K562 (cell line): ENCODE results near the gene GRK3. TPM values are rescaled to one million over a fixed set of nuclear protein-coding genes. Genes with fewer than 3 reads are reported as not detected.

Source experiments
- EP300 ChIP-seq: IDR thresholded peaks from 2 replicates; pipeline ENCODE4 v1.6.1; 2012; ENCODE audit warnings: low read length, improper control_type of control experiment
- ETS2 ChIP-seq: IDR thresholded peaks from 2 replicates; pipeline ENCODE4 v1.6.1; 2016; ENCODE audit warnings: borderline replicate concordance, missing genetic modification characterization, mild to moderate bottlenecking, moderate library complexity, missing compliant biosample characterization; ENCODE audit not compliant: poor library complexity, severe bottlenecking
- FOS ChIP-seq: IDR thresholded peaks from 3 replicates; pipeline ENCODE4 v1.6.1; 2011; ENCODE audit not compliant: insufficient read length; ENCODE audit errors: extremely low read depth
- FOXK1 ChIP-seq: sonication (generic); formaldehyde crosslinking; IDR thresholded peaks from 2 replicates; pipeline ENCODE4 v1.8.0; 2022; ENCODE audit warnings: missing genetic modification reagents, mild to moderate bottlenecking, borderline replicate concordance
- POU5F1 ChIP-seq: fragments of 150-350 bp; IDR thresholded peaks from 2 replicates; pipeline ENCODE4 v1.6.1; 2014; ENCODE audit warnings: borderline replicate concordance, low read length, low read depth, mild to moderate bottlenecking; ENCODE audit not compliant: partially characterized antibody
- SMARCC2 ChIP-seq: fragments of 450-650 bp; IDR thresholded peaks from 2 replicates; pipeline ENCODE4 v1.6.1; 2017; ENCODE audit warnings: antibody characterized with exemption, moderate library complexity, mild to moderate bottlenecking, low read depth
- TEAD1 ChIP-seq, 2 experiments: fragments of 450-650 bp in 1 of 2; sonication (generic) in 1 of 2; formaldehyde crosslinking; IDR thresholded peaks; 2 replicates each; pipeline versions ENCODE4 v1.4.0 to v1.8.0; 2020 to 2022; ENCODE audit warnings: mild to moderate bottlenecking in 2 of 2, missing genetic modification reagents in 1 of 2
- ZBTB1 ChIP-seq: sonication (generic); formaldehyde crosslinking; IDR thresholded peaks from 2 replicates; pipeline ENCODE4 v1.8.1; 2023; ENCODE audit warnings: missing genetic modification reagents, low read depth, mild to moderate bottlenecking, borderline replicate concordance
- ZZZ3 ChIP-seq: fragments of 450-650 bp; IDR thresholded peaks from 2 replicates; pipeline ENCODE4 v1.6.1; 2016; ENCODE audit warnings: antibody characterized with exemption, mild to moderate bottlenecking, moderate library complexity
- polyA plus RNA-seq, 8 experiments: library from polyadenylated mRNA; depleted of rRNA in 4 of 8; stranded (reverse) in 5 of 8; unstranded in 3 of 8; fragments of >200 nt; fragmentation: Nextera tagmentation in 2 of 8; fragmentation: Illumina TruSeq in 1 of 8; extraction: Ambion mirVana in 2 of 8; extraction: Trizol in 1 of 8; gene quantifications; 2 replicates each; pipeline versions ENCODE4 v1.2.1 to v1.2.3, GENCODE V29; 2011 to 2014; ENCODE audit warnings: inconsistent platforms in 1 of 8, missing spikeins in 1 of 8
- total RNA-seq, 7 experiments: library from RNA; depleted of rRNA in 6 of 7; stranded (reverse); fragments of >200 nt in 6 of 7; fragmentation: Illumina TruSeq in 2 of 7; extraction: Trizol in 2 of 7; gene quantifications; 2 replicates each; pipeline versions ENCODE4 v1.2.1 to v1.2.3, GENCODE V29; 2011 to 2021; ENCODE audit warnings: low replicate concordance in 1 of 7
- TF ChIP-seq, protein P1 (sequence below): fragments of 200-800 bp; sonication (Bioruptor generic); IDR thresholded peaks from 2 replicates; pipeline ENCODE4 v1.6.1; 2016; ENCODE audit warnings: missing genetic modification characterization, missing compliant biosample characterization
- TF ChIP-seq, protein P2 (sequence below): fragments of 250-450 bp; sonication (Bioruptor Pico); IDR thresholded peaks from 2 replicates; pipeline ENCODE4 v1.5.0; 2020; ENCODE audit warnings: mild to moderate bottlenecking
- TF ChIP-seq, protein P3 (sequence below): sonication (generic); formaldehyde crosslinking; IDR thresholded peaks from 2 replicates; pipeline ENCODE4 v1.8.0; 2022; ENCODE audit warnings: mild to moderate bottlenecking, missing genetic modification reagents
- TF ChIP-seq, protein P4 (sequence below), 2 experiments: fragments of 450-650 bp; IDR thresholded peaks; 2 replicates each; pipeline ENCODE4 v1.6.1; 2018; ENCODE audit warnings: mild to moderate bottlenecking in 2 of 2, low read depth in 1 of 2; ENCODE audit not compliant: partially characterized antibody in 2 of 2

GRK3 gene
- total and polyA plus RNA-seq, 9 of the 15 experiments (the other 6 are each of a cell fraction or from before 2014, with no cell fraction given), result 1.4 to 7.6 (median 3.6) TPM

DNA sequence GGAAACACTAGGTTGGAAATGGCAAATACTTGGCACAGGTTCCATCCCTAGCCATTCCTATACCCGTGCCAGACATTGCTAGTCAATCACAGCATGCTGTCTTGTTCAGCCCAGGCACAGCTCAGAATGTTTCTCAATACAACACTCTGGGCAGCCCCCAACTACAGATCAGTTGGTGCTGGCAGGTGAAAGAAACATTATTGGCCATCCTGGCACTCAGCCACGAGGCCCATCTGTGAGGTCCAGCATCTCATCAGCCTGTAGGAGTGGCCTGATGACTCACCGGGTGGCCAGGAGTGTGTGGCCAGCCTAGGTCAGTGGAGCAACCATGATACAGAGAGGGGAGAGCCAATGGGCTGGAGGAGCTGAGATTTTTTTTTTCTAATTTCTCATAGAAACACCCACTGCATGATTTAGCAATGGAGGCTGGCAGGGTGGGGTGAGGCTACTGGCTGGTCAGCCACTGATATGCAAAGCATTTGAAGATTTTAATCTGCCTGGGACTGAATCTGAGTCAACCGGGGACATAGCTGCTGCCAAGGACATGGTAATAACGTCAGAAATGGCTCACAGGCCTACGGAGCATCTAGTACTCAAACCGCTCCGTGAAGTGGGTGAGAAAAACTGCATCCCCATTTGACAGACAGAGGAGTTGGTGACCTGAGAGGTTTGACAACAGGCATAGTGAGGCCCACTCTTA lies 182.9 kb downstream of the GRK3 start (continued):
- TF ChIP-seq, protein P1, sequence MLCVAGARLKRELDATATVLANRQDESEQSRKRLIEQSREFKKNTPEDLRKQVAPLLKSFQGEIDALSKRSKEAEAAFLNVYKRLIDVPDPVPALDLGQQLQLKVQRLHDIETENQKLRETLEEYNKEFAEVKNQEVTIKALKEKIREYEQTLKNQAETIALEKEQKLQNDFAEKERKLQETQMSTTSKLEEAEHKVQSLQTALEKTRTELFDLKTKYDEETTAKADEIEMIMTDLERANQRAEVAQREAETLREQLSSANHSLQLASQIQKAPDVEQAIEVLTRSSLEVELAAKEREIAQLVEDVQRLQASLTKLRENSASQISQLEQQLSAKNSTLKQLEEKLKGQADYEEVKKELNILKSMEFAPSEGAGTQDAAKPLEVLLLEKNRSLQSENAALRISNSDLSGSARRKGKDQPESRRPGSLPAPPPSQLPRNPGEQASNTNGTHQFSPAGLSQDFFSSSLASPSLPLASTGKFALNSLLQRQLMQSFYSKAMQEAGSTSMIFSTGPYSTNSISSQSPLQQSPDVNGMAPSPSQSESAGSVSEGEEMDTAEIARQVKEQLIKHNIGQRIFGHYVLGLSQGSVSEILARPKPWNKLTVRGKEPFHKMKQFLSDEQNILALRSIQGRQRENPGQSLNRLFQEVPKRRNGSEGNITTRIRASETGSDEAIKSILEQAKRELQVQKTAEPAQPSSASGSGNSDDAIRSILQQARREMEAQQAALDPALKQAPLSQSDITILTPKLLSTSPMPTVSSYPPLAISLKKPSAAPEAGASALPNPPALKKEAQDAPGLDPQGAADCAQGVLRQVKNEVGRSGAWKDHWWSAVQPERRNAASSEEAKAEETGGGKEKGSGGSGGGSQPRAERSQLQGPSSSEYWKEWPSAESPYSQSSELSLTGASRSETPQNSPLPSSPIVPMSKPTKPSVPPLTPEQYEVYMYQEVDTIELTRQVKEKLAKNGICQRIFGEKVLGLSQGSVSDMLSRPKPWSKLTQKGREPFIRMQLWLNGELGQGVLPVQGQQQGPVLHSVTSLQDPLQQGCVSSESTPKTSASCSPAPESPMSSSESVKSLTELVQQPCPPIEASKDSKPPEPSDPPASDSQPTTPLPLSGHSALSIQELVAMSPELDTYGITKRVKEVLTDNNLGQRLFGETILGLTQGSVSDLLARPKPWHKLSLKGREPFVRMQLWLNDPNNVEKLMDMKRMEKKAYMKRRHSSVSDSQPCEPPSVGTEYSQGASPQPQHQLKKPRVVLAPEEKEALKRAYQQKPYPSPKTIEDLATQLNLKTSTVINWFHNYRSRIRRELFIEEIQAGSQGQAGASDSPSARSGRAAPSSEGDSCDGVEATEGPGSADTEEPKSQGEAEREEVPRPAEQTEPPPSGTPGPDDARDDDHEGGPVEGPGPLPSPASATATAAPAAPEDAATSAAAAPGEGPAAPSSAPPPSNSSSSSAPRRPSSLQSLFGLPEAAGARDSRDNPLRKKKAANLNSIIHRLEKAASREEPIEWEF (CRISPR knock-in tag), result no peak
- TF ChIP-seq EP300, result no peak
- no peak for TF ChIP-seq ETS2 (tag)
- TF ChIP-seq ZBTB1 (CRISPR knock-in tag), result no peak
- no peak for TF ChIP-seq FOXK1
- no peak for TF ChIP-seq POU5F1
- 0 out of 2 replicates have a peak, but pooled peaks have one; percentile 18 for TF ChIP-seq SMARCC2
- TF ChIP-seq, protein P2, sequence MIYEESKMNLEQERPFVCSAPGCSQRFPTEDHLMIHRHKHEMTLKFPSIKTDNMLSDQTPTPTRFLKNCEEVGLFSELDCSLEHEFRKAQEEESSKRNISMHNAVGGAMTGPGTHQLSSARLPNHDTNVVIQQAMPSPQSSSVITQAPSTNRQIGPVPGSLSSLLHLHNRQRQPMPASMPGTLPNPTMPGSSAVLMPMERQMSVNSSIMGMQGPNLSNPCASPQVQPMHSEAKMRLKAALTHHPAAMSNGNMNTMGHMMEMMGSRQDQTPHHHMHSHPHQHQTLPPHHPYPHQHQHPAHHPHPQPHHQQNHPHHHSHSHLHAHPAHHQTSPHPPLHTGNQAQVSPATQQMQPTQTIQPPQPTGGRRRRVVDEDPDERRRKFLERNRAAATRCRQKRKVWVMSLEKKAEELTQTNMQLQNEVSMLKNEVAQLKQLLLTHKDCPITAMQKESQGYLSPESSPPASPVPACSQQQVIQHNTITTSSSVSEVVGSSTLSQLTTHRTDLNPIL, result no peak
- TF ChIP-seq, protein P3, sequence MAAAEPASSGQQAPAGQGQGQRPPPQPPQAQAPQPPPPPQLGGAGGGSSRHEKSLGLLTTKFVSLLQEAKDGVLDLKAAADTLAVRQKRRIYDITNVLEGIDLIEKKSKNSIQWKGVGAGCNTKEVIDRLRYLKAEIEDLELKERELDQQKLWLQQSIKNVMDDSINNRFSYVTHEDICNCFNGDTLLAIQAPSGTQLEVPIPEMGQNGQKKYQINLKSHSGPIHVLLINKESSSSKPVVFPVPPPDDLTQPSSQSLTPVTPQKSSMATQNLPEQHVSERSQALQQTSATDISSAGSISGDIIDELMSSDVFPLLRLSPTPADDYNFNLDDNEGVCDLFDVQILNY (CRISPR knock-in tag), result no peak
- TF ChIP-seq FOS, result no peak
- no peak for TF ChIP-seq TEAD1 (CRISPR knock-in tag; IDR thresholded peaks at IDR 0.05)
- TF ChIP-seq ZZZ3, result no peak
- TF ChIP-seq, protein P4, sequence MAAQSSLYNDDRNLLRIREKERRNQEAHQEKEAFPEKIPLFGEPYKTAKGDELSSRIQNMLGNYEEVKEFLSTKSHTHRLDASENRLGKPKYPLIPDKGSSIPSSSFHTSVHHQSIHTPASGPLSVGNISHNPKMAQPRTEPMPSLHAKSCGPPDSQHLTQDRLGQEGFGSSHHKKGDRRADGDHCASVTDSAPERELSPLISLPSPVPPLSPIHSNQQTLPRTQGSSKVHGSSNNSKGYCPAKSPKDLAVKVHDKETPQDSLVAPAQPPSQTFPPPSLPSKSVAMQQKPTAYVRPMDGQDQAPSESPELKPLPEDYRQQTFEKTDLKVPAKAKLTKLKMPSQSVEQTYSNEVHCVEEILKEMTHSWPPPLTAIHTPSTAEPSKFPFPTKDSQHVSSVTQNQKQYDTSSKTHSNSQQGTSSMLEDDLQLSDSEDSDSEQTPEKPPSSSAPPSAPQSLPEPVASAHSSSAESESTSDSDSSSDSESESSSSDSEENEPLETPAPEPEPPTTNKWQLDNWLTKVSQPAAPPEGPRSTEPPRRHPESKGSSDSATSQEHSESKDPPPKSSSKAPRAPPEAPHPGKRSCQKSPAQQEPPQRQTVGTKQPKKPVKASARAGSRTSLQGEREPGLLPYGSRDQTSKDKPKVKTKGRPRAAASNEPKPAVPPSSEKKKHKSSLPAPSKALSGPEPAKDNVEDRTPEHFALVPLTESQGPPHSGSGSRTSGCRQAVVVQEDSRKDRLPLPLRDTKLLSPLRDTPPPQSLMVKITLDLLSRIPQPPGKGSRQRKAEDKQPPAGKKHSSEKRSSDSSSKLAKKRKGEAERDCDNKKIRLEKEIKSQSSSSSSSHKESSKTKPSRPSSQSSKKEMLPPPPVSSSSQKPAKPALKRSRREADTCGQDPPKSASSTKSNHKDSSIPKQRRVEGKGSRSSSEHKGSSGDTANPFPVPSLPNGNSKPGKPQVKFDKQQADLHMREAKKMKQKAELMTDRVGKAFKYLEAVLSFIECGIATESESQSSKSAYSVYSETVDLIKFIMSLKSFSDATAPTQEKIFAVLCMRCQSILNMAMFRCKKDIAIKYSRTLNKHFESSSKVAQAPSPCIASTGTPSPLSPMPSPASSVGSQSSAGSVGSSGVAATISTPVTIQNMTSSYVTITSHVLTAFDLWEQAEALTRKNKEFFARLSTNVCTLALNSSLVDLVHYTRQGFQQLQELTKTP (IDR thresholded peaks at IDR 0.05; ENCODE audit: low read depth in 1 of 2, partially characterized antibody in 2 of 2), result no peak
